GM21576 (cell line): ENCODE data around the gene SLC5A12.

Experiments used
- ATAC-seq: cut with Tn5 transposase; IDR thresholded peaks from one replicate; pipeline ENCODE4 v1.9.1; 2021; ENCODE audit warnings: mild to moderate bottlenecking, moderate library complexity; ENCODE audit not compliant: unreplicated experiment

The SLC5A12 gene, protein sequence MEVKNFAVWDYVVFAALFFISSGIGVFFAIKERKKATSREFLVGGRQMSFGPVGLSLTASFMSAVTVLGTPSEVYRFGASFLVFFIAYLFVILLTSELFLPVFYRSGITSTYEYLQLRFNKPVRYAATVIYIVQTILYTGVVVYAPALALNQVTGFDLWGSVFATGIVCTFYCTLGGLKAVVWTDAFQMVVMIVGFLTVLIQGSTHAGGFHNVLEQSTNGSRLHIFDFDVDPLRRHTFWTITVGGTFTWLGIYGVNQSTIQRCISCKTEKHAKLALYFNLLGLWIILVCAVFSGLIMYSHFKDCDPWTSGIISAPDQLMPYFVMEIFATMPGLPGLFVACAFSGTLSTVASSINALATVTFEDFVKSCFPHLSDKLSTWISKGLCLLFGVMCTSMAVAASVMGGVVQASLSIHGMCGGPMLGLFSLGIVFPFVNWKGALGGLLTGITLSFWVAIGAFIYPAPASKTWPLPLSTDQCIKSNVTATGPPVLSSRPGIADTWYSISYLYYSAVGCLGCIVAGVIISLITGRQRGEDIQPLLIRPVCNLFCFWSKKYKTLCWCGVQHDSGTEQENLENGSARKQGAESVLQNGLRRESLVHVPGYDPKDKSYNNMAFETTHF

DNA sequence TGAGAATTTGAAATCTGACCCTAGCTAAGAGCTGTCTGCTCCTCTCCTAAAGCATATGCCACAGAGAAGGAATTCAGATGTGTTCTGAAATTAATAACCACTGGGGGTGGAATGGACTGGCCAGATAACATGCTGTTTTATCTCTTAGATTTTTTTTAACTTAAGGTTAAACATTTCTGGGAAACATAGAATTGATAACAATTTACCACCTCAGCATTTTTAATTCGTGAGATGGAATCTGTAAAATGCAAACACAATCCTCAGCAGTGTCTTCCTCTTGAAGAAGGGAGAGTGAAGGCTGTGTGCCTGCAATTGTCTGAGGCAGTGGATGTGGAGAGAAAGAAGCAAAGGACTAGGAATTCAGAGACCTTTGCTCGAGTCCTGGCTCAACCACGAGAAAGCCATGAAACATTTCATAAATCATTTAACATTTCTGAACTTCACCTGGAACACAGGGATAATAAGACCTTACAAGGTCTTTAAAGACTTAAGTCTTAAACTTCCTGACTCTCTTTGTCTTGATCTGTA, at the start of gene SLC5A12:
SLC5A12 (minus strand) TSS at position 113 of the 528 bp plus-strand sequence. CDS start 346 bp downstream, outside the sequence.
- no peak for ATAC-seq

DNA sequence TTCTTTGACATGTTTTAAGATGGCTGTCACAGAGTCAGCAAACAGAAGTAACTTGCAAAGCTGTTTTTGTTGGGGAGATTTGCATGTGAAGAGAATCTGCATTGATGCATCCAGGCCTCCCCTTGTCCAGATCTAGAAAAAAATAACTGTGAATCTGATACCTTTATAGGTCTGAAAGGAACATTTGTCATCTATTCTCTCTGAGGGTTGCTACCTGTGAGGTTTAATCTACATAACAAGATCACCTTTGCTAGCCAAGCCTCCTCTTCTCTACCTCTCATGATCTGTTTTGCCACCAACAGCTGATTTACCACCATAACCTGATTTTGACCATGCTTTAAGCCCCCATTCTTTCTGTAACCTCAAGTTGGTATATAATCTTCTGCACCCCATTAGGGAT, 47.2 kb upstream of the SLC5A12 start:
- ATAC-seq, result no peak

DNA sequence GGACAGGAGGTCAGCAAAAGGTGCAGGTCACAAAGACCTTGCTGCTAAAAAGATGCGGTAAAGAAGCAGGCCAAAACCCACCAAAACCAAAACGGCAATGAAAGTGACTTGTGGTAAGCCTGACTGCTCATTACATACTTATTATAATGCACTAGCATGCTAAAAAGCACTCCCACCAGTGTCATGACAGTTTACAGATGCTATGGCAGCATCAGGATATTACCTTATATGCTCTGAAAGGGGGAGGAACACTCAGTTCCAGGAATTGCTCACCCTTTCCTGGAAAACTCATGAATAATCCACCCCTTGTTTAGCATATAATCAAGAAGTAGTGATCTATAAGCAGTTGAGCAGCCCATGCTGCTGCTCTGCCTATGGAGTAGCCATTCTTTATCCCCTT, 45.2 kb upstream of the SLC5A12 start:
- no peak for ATAC-seq

DNA sequence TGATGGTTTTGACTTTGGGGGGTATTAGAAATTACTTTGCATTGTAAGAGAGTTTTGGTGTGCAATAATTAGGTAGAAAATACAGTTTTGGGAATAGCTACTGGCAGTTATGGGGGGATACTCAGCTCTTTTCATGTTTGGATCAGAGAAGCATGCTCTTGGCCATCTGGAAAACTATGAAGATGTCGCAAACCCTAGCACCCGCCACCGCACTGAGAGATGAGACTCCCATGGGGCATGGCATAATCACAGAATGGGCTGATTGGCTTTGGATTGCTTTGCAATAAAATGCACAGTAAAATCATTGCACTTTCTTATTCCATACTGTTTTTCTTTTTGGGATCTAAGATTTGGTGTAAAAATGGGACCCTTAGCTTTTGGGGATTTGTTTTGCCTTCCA, 43.5 kb upstream of the SLC5A12 start:
- ATAC-seq, result no peak

DNA sequence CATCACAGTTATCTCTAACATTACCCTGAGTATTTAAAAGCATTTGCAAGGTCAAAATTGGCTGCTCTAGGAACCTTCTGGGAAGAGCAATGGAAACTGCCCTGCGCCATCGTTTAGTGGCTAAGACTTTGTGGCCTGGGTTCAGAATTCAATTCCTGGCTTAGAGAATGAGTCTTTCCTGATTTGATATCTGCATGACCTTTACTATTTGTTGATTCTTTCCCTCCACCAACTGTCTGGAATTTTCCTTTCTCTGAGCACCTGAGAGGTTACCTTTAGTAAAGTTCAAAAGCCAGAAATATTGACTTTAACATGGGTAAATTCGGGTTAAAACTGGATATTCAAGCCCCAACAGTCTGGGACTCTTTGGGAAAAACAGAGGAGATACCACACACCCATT, 43.0 kb upstream of the SLC5A12 start:
- no peak for ATAC-seq

DNA sequence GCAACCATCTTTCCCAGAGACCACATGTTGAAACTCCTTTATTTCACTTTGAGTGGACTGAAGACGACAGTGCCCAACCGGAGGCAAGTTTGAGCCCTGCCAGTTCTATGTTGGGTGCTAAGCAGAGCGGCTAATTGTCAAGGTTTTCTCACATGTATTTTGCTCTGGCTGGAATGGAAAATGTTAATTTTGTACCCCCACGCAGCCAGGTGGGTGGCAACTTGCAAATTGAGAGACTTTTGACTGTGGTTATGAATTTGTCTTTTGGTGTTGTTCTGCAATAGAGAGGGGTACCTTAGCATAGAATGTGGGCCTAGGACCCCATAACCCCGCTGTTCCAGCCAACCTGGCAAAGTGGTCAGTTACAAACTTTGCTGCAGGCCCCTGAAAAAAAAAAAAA, 42.5 kb upstream of the SLC5A12 start:
- no peak for ATAC-seq

DNA sequence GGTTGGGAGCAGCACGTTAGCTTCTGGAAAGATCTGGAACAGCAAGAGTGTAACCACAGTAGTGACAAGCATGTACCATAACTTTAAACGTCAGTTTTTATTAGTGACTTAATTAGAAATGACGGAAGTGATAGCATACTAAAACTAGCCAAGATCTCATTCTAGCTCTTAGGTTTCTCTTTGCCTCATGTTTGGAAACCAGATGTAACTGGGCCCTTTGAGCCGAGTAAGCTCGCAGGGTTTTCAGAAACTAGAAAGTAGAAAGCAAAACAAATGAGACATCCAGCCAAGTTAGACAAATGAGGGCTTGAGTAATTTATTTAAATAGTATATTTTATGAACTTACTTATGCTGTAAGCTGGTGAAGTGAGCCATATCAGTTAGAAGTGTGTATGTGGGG, 40.2 kb upstream of the SLC5A12 start:
- no peak for ATAC-seq

DNA sequence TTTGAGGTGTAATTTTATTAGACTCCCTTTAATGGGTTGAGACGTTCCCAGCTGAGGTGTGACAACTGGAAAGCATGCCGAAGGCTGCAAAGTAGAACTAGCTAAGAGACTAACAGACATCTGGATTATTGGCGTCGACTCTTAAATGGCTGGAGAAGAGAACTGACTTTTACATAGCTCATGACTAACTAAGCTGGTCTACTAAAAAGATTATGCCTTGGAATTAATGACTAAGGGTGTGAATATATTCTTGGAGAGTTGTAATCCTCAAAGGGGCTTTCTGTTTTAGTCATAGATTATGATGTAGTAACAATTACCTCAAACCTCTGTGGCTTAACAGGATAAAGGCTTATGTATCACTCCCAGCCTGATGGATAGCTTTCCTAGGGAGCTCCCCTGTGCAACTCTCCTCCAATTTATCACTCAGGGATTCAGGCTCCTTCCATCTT, 39.5 kb upstream of the SLC5A12 start:
- no peak for ATAC-seq

DNA sequence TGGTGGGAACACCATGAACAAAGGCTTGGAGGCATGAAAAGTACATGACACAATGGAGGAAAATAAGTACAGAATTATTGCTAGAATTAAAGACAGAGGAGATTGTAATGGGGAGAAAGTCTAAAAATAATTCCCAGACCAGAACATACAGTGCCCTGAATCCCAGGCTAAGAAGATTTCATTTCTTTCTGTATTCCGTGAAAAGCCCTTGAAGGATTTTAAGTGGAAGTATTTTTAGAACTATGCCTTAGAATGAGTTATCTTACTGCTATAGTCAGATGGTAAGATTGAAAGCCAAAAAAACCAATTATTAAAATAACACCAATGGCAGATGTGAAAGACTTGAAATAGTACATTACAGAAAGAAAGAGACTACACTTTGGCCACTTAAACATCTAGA, 36.1 kb upstream of the SLC5A12 start:
- no peak for ATAC-seq

DNA sequence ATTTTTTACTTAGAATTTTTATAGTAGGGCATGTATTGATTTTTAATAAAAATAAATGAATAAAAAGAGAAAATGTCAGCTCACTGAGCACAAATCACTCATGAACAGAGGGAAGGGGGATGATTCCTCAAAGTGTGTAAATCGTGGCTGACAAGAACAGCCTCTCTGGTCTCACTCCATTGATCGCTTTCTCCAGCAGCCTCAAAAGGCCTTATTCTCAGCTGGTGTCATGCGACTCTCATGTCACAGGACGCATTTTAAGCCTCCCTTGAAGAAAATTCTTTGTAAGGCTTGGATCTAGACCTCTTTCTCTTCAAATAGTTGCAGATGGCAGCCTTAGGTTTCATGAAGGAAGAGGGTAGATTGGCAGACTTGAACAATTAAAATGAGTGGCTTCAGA, 33.9 kb upstream of the SLC5A12 start:
- no peak for ATAC-seq

DNA sequence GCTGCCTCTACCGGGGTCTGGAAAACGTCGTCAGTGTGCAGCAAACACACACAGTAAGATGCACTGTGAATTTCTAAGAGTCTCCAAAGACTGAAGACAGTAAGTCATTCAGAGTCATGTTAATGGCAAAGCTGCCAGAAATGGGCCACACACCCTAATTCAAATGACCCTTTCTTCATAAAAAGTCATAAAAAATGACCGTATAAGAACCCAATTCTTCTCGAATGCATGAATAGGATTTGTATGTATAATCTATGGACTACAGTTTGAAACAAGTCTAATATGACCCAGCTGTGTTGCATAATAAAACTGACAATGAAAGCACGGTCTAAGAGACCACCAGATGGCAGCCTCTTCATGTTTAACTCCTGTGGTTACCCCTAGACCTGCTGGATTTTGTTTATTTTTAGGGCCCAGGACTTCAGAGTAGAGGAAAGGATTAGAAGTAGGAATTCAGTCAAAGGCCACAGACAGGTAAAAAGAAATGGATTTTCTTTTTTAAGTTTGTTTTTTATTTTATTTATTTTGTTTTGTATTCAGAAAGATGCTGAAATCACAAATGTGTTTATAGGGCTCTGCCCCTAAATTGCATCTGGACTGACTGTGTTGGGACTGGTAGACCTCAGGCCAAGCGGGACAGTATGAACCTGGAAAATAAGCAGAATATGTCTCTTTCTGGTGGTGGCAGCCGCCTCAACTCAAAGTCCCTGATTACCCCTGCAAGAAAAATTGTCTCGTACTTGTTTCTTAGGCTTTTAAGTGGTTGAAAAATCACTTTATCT, 32.1 kb upstream of the SLC5A12 start:
- peak; percentile 72 for ATAC-seq

DNA sequence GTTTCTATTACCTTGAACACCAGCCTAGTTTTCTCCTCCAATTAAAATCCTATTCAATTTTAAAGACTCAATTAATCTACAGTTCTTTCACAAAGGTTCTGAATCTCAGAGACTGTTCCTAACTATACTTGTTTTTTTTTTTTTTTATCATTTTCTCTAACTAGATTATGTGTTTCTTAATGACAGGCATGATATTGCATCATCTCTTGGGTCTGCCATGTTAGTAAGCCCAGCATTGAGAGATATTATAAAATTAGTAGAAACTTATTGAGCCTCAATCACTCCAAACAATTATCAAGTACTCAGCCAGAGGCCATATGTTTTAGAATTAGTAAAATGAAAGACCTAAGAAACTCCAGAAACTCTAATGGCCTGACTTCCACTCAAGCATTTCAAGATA, 28.1 kb upstream of the SLC5A12 start:
- no peak for ATAC-seq

DNA sequence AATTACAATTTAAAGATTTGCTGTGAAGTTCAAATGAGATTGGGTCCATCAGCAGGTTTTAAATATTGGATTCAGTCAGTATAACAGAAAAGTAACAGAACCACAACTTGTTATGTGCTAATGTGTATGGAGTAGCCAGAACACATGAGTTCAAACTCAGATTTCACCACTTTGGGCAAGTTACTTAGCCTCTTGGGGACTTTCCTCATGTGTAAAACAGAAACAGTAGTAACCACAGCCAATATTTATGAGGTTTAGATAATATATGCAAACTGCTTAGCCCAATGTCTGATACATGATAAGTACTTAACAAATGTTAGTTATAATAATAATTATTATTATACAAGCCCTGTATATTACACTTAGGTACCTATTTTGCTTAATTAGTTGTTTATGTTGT, 21.8 kb upstream of the SLC5A12 start:
- ATAC-seq, result no peak

DNA sequence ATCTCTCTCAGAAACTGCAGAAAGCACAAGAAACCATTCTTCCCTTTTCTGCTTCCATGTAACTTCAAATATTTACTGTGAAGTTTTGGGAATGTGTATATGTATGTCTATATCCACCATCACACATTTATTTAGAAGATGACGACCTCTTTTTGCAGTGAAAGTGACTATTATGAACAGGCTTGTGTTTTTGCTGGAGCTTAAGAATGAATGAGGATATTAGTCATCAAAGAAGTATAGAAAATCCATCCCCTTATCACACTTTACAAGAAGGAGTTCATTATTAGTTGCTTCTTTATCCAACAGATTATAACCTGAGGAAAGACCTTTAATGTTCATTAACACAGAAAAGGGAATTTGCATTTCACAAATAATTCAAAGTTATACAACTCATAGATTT, 21.1 kb upstream of the SLC5A12 start:
- ATAC-seq, result no peak

DNA sequence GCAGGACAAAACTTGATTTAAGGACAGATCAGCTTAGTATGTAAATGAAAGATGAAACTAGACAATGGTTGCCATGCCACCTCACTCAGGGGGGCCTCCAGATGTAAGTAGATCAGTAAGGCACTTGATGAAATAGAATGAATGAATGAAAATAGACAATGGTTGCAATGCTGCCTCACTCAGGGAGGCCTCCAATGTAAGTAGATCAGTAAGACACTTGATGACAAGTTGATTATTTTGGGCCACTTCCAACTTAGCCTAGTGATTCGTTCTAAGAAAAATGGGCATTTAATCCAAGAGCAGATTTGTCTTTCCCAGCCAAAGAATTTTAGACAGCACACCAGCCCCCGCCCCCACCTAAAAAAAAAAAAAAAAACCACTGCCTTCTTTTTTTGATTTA, 19.2 kb upstream of the SLC5A12 start:
- no peak for ATAC-seq

DNA sequence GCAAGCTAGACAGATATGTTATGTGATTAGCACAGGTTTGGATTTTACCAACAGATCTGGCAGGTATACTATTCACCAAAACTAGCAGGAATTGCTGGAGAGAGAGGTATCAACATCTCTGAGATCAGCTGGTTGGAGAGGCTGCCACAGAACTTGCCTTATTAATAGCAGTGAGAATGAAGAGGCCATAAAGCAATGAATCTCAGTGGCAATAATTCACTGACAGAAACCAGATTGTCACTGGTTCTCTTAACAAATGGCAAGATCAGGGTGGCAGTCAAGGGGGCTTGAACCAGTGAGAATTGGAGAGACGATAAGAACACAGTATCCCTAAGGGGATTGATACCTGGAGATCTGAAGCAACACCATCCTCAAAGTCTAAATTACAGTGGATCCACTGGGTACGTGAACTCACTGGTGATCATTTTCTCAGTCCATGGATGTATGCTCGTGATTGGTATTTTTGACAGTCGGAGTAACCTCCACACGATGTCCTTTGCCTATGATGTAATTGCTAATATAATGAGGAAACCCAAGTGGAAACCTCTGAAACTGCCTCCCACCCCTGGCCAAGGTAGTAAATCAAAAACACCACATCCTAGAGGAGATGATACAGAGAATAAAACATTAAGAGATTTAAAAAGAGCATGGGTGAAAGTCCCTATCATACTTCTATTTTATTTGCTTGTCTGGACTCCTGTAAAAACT, 17.7 kb upstream of the SLC5A12 start:
- no peak for ATAC-seq

DNA sequence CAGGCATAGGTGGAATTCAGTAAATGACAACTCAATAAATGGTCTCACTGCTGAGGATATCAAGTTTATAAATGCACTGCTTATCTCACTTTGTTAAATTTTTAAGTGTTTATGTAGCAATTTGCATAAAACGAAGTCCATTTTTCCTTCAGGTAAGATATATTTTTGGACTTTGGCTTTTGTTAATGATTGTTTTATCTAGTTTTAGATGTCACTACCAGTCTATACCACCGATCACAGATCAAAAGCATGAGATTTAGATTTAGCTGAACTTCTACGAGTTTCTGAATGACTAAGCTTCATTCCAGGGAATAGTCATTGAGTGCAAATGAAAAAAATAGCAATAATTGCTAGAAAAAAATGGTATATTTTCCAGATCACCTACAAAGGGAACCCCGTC, 12.8 kb upstream of the SLC5A12 start:
- ATAC-seq, result no peak

DNA sequence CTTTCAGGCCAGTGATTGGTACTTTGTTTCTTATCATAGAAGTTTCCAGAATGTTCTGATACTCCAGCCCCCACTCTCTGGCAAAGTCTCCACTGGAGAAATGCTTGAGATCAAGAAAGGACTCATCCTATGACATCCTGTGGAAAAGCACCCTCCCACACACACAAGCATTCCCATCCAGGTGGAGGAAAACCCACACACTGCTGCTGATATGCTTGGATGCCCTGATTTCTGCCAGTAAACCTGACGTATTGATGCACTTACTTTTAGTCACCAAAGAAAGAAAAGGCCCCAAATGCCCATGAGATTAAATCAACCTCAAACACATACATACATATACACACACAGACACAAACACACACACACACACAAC, 9.2 kb upstream of the SLC5A12 start:
- no peak for ATAC-seq

DNA sequence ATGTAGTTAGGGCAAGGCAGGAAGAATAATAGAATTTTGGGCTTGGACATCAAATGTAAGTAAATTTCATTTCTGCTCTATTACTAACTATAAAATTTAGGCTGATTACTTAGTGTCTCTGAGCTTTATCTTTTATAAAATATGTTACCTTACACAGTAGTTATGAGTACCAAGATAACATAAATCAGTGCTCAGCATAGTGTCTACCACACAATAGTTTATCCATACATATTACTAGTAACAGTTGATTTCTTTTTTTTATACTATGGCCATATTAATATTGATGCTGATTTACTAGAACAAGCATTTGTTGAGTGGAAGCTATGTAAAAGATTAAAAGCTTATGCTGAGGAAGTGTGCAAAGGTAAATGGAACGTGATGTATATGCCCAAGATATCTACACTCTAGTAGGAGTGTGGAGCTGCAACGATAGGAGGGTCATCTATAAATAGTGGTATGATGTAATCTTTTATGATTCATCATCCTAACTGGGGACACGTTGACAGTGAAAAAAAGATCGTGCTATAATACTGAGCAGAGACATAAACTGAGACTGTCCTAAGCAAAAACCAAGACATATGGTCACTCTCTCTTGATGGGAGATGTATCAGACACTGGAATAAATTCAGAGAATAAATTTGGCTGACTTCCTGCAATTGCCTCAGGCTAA, 8.7 kb upstream of the SLC5A12 start:
- no peak for ATAC-seq

DNA sequence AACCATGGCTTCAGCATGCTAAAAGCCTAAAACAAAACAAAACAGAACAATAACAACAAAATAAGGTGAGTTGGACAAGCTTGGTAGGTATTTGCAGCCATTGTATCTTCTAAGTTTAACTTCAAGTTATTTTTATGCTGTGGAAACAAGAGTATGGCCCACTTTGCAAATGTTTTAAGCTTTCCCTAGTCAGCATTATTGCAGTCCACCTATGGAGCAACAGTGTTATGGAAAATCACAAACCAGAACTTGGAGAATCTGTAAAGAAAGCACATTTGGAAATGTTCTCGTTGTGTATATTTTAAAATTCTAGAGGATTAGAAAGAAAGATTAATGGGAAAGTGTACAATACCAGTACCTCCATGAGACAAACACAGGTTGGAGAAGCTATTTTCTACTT, 7.4 kb upstream of the SLC5A12 start:
- ATAC-seq, result no peak
